Measurements from ENCODE around the gene KCNH3.

DNA sequence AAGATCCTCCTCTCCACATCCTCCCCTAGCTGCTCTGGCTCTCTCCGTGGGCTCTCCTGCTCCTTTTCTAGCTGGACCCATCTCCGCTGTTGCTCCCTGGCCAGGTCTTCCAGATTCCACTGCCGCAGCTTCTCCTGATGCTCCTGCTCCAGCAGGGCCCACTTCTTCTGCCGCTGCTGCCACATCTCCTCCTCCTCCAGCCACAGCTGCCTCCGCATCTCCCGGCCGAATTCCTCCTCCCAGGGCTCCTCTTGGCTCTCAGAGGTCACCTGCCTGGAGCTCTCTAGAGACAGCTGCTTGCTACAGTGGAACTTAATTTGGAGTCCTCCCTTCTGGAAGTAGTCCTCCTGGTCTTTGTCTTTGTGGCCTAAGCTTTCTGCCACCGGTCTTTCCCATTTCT lies 61.1 kb downstream of the KCNH3 start:
- TF ChIP-seq POLR2A (IDR thresholded peaks at IDR 0.05): no peak
- TF ChIP-seq, protein P1, sequence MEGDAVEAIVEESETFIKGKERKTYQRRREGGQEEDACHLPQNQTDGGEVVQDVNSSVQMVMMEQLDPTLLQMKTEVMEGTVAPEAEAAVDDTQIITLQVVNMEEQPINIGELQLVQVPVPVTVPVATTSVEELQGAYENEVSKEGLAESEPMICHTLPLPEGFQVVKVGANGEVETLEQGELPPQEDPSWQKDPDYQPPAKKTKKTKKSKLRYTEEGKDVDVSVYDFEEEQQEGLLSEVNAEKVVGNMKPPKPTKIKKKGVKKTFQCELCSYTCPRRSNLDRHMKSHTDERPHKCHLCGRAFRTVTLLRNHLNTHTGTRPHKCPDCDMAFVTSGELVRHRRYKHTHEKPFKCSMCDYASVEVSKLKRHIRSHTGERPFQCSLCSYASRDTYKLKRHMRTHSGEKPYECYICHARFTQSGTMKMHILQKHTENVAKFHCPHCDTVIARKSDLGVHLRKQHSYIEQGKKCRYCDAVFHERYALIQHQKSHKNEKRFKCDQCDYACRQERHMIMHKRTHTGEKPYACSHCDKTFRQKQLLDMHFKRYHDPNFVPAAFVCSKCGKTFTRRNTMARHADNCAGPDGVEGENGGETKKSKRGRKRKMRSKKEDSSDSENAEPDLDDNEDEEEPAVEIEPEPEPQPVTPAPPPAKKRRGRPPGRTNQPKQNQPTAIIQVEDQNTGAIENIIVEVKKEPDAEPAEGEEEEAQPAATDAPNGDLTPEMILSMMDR (IDR thresholded peaks at IDR 0.05): no peak

Data from testis (tissue), 2 donors.